ENCODE results near the gene DNAJC8. TPM values are rescaled to one million over a fixed set of nuclear protein-coding genes. Genes with fewer than 3 reads are reported as not detected.

Gene DNAJC8
- total and polyA plus RNA-seq, 2 of the 8 experiments (the other 6 are each of a cell fraction or from before 2014, with no cell fraction given): 116 to 134 TPM

Other genes with a start within 250 kb of the DNAJC8 start
- gene EYA3, start 144.4 kb downstream of the DNAJC8 start, total RNA-seq (2021; fragmentation: NEBNext Ultra II Directional; extraction: Animal tissue kit (Norgen Biotek cat#: 25700)): 33.9 and 34.2 TPM in 2 replicates
- 7.9 and 15.0 TPM in 2 replicates for gene EYA3, start 144.4 kb downstream of the DNAJC8 start, polyA plus RNA-seq (2011; rRNA removed)
- 1.2 TPM in 2 replicates for gene PTAFR, start 56.3 kb downstream of the DNAJC8 start, total RNA-seq (2021; fragmentation: NEBNext Ultra II Directional; extraction: Animal tissue kit (Norgen Biotek cat#: 25700))
- 3.4 and 4.9 TPM in 2 replicates for gene PTAFR, start 56.3 kb downstream of the DNAJC8 start, polyA plus RNA-seq (2011; rRNA removed)
- gene ATP5IF1, start 3.1 kb upstream of the DNAJC8 start, total RNA-seq (2021; fragmentation: NEBNext Ultra II Directional; extraction: Animal tissue kit (Norgen Biotek cat#: 25700)): 198 and 202 TPM in 2 replicates
- gene ATP5IF1, start 3.1 kb upstream of the DNAJC8 start, polyA plus RNA-seq (2011; rRNA removed): 242 and 292 TPM in 2 replicates
- 22.6 and 25.1 TPM in 2 replicates for gene SESN2, start 26.5 kb upstream of the DNAJC8 start, total RNA-seq (2021; fragmentation: NEBNext Ultra II Directional; extraction: Animal tissue kit (Norgen Biotek cat#: 25700))
- 33.0 and 54.4 TPM in 2 replicates for gene SESN2, start 26.5 kb upstream of the DNAJC8 start, polyA plus RNA-seq (2011; rRNA removed)
- 10.4 and 13.7 TPM in 2 replicates for gene MED18, start 96.0 kb upstream of the DNAJC8 start, total RNA-seq (2021; fragmentation: NEBNext Ultra II Directional; extraction: Animal tissue kit (Norgen Biotek cat#: 25700))
- 17.3 and 17.5 TPM in 2 replicates for gene MED18, start 96.0 kb upstream of the DNAJC8 start, polyA plus RNA-seq (2011; rRNA removed)
- gene PHACTR4, start 136.7 kb upstream of the DNAJC8 start, total RNA-seq (2021; fragmentation: NEBNext Ultra II Directional; extraction: Animal tissue kit (Norgen Biotek cat#: 25700)): 54.1 and 57.8 TPM in 2 replicates
- gene PHACTR4, start 136.7 kb upstream of the DNAJC8 start, polyA plus RNA-seq (2011; rRNA removed): 18.6 and 23.7 TPM in 2 replicates